CD4-positive, alpha-beta T cell (primary cell): ENCODE results near the gene R3HDM4. TPM values are rescaled to one million over a fixed set of nuclear protein-coding genes. Genes with fewer than 3 reads are reported as not detected.

Experiments
- ATAC-seq: fragments of 200-7000 bp; cut with Tn5 transposase; one replicate; pipeline ENCODE4 v1.10.0; 2022; ENCODE audit warnings: mild to moderate bottlenecking; ENCODE audit not compliant: poor library complexity
- CTCF ChIA-PET: fragments of 350-600 bp; sonication (Branson Sonifier 250); formaldehyde crosslinking; loops from one replicate; lab custom pipeline; 2021; ENCODE audit warnings: antibody characterized with exemption, inconsistent platforms; lab: Charles Lee
- POLR2A ChIA-PET: fragments of 350-600 bp; sonication (Branson Sonifier 250); formaldehyde crosslinking; loops from one replicate; lab custom pipeline; 2021; ENCODE audit warnings: antibody characterized with exemption, inconsistent platforms; lab: Charles Lee
- DNase-seq, 14 experiments: peaks; one replicate each; pipeline ENCODE4 v3.0.0-alpha.2; 2013 to 2020; ENCODE audit warnings: mixed read lengths in 2 of 14
- H3K27ac ChIP-seq, 2 donors: one replicate each; pipeline versions ENCODE4 v1.5.1 to v1.7.0; 2013; ENCODE audit warnings: low read length in 2 of 2, low read depth in 1 of 2, mild to moderate bottlenecking in 1 of 2
- H3K27me3 ChIP-seq, 2 experiments: 1 replicate in 1 of 2; 2 replicates in 1 of 2; pipeline versions ENCODE4 v1.6.1 to v1.7.0; 2013; ENCODE audit warnings: low read length in 2 of 2, control low read depth in 1 of 2, mild to moderate bottlenecking in 1 of 2, moderate library complexity in 1 of 2; ENCODE audit not compliant: insufficient read depth in 2 of 2, control insufficient read depth in 1 of 2
- H3K36me3 ChIP-seq: one replicate; pipeline ENCODE4 v1.6.1; 2013; ENCODE audit warnings: low read length, control low read depth; ENCODE audit not compliant: insufficient read depth
- H3K4me1 ChIP-seq: one replicate; pipeline ENCODE4 v1.6.1; 2013; ENCODE audit warnings: low read length, control low read depth; ENCODE audit not compliant: insufficient read depth
- H3K4me3 ChIP-seq: one replicate; pipeline ENCODE4 v1.5.1; 2013; ENCODE audit warnings: mild to moderate bottlenecking, low read length, moderate library complexity
- H3K9me3 ChIP-seq, 2 experiments: 1 replicate in 1 of 2; 2 replicates in 1 of 2; pipeline versions ENCODE4 v1.6.1 to v1.7.0; 2013; ENCODE audit warnings: low read length in 2 of 2, mild to moderate bottlenecking in 2 of 2, control low read depth in 1 of 2, moderate library complexity in 1 of 2; ENCODE audit not compliant: control insufficient read depth in 1 of 2, insufficient read depth in 1 of 2
- H3K27ac Mint-ChIP-seq: one replicate; pipeline ENCODE4 v1.8.0; 2020; ENCODE audit warnings: mixed read lengths
- H3K27me3 Mint-ChIP-seq: one replicate; pipeline ENCODE4 v1.8.0; 2021; ENCODE audit warnings: mixed read lengths
- H3K36me3 Mint-ChIP-seq: one replicate; pipeline ENCODE4 v1.8.0; 2021; ENCODE audit warnings: low read depth, mixed read lengths
- H3K4me1 Mint-ChIP-seq: one replicate; pipeline ENCODE4 v1.8.0; 2021; ENCODE audit warnings: low read depth, mixed read lengths
- H3K4me3 Mint-ChIP-seq: one replicate; pipeline ENCODE4 v1.8.0; 2020; ENCODE audit warnings: mild to moderate bottlenecking, mixed read lengths
- H3K9me3 Mint-ChIP-seq: one replicate; pipeline ENCODE4 v1.8.0; 2020; ENCODE audit warnings: mixed read lengths
- intact Hi-C, 2 experiments: fragments of 100-400 bp; cut with DNase I in 1 of 2; cut with micrococcal nuclease in 1 of 2; formaldehyde crosslinking; loops; one replicate each; pipeline versions ENCODE4 v1.15.1 to v1.9.0; 2023 to 2025; cut with DNase I, micrococcal nuclease
- total RNA-seq, 174 experiments: library from RNA in 2 of 174; stranded (reverse) in 2 of 174; gene quantifications; one replicate each; pipeline ENCODE4 v1.2.3 and lab custom pipeline; 2021 to 2026
- TF ChIP-seq, protein P1 (sequence below): fragments of 200-600 bp; IDR thresholded peaks from one replicate; pipeline ENCODE4 v1.8.0; 2022; ENCODE audit warnings: antibody characterized with exemption, mild to moderate bottlenecking

Gene R3HDM4
- total RNA-seq, 2 experiments from 2014 or later: 309 to 313 TPM

DNA sequence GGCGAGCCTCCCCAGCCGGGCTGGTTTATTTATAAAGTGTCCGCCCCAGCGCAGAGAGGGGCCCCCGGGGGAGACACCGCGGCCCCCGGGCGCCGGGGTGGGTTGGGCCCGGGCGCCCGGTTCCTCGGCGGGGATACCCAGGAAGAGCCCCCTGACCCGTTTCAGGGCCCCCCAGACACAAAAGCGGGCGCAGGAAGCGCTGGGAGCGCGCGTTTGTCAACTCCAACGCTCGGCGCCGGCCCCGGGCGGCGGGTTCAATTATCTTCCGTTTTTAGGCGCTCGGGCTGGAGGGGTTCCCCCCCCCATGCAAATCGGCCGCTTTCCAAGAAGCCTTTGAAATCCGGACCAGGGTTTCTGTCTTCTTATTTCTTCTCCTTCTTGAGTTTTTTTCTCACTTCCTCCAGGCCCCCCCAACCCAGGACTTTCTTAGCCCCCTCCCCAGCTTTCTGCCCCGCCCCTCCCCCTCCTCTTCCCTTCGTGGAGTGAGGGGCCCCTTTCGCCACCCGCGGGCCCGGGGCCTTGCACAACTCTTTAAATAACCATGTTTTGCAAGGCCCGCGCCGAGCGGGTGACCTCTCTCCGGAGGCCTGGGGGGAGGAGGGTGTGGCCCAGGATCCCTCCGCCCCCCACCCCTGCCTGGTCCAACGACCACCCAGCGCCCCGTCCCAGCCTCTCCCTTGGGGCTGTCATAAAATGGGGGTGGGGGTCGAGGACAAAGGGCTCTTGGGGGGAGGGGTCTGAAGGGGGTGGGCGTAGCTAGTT lies 13.8 kb upstream of the R3HDM4 start:
- H3K36me3 Mint-ChIP-seq: no peaks in the 10 kb centered on the region
- Histone ChIP-seq H3K36me3 (no peaks in the 10 kb centered on the region), H3K4me1 (peaks cover 37% of the 10 kb centered on the region), H3K27ac (no peak overlapping the region), H3K9me3 (no peaks in the 10 kb centered on the region), H3K27me3 (no peaks in the 10 kb centered on the region), H3K4me3 (peak overlapping the region; percentile 83)
- CTCF ChIA-PET: interaction anchor here (1.2 kb wide), 1 partner anchor 63 kb away, joined by 3 read pairs; no protein-coding TSS in a partner anchor
- intact Hi-C loops: loop anchor here in 1 of 2 experiments (5.0 kb wide), 1 partner anchor 266 kb away; no protein-coding TSS in a partner anchor
- POLR2A ChIA-PET: interaction anchor here (0.7 kb wide), 1 partner anchor 50 kb away, joined by 3 read pairs; no protein-coding TSS in a partner anchor
- TF ChIP-seq, protein P1, sequence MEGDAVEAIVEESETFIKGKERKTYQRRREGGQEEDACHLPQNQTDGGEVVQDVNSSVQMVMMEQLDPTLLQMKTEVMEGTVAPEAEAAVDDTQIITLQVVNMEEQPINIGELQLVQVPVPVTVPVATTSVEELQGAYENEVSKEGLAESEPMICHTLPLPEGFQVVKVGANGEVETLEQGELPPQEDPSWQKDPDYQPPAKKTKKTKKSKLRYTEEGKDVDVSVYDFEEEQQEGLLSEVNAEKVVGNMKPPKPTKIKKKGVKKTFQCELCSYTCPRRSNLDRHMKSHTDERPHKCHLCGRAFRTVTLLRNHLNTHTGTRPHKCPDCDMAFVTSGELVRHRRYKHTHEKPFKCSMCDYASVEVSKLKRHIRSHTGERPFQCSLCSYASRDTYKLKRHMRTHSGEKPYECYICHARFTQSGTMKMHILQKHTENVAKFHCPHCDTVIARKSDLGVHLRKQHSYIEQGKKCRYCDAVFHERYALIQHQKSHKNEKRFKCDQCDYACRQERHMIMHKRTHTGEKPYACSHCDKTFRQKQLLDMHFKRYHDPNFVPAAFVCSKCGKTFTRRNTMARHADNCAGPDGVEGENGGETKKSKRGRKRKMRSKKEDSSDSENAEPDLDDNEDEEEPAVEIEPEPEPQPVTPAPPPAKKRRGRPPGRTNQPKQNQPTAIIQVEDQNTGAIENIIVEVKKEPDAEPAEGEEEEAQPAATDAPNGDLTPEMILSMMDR: no peak
- H3K27me3 Mint-ChIP-seq: no peaks in the 10 kb centered on the region
- H3K9me3 Mint-ChIP-seq: no peaks in the 10 kb centered on the region
- DNase-seq: peak in 4 of 14 experiments; percentile 47 to 63 (median 58)
- no peak overlapping the region for H3K27ac Mint-ChIP-seq
- ATAC-seq: no peak
- peaks cover 4% of the 10 kb centered on the region for H3K4me1 Mint-ChIP-seq
- peak overlapping the region; percentile 82 for H3K4me3 Mint-ChIP-seq

DNA sequence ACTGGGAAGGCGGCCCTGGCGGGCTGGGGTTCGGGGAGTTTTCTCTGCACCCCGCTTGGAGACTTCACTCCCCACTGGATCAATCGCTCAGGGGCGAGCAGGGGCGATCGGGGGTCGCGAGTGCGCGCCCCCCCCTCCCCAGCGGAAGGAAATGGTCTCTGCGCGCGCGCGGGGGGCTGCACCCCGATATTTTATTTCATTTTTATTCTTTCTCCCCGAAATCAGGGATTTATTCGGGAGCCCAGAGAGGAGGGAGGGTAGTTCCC lies 13.2 kb upstream of the R3HDM4 start:
- H3K36me3 ChIP-seq: no peaks in the 10 kb centered on the region
- intact Hi-C loops: loop anchor here in 1 of 2 experiments (5.0 kb wide), 1 partner anchor 266 kb away; no protein-coding TSS in a partner anchor
- H3K9me3 Mint-ChIP-seq: no peaks in the 10 kb centered on the region
- ChIA-PET CTCF (no interaction called here), POLR2A (no interaction called here)
- H3K9me3 ChIP-seq: no peaks in the 10 kb centered on the region
- H3K4me3 ChIP-seq: peak overlapping the region; percentile 83
- DNase-seq (no peak), ATAC-seq (no peak)
- peaks cover 39% of the 10 kb centered on the region for H3K4me1 ChIP-seq
- H3K36me3 Mint-ChIP-seq: no peaks in the 10 kb centered on the region
- no peaks in the 10 kb centered on the region for H3K27me3 Mint-ChIP-seq
- no peaks in the 10 kb centered on the region for H3K27me3 ChIP-seq
- peak overlapping the region; percentile 79 for H3K4me3 Mint-ChIP-seq
- H3K27ac ChIP-seq: no peak overlapping the region
- TF ChIP-seq, protein P1: no peak
- H3K4me1 Mint-ChIP-seq: peaks cover 9% of the 10 kb centered on the region
- no peak overlapping the region for H3K27ac Mint-ChIP-seq

DNA sequence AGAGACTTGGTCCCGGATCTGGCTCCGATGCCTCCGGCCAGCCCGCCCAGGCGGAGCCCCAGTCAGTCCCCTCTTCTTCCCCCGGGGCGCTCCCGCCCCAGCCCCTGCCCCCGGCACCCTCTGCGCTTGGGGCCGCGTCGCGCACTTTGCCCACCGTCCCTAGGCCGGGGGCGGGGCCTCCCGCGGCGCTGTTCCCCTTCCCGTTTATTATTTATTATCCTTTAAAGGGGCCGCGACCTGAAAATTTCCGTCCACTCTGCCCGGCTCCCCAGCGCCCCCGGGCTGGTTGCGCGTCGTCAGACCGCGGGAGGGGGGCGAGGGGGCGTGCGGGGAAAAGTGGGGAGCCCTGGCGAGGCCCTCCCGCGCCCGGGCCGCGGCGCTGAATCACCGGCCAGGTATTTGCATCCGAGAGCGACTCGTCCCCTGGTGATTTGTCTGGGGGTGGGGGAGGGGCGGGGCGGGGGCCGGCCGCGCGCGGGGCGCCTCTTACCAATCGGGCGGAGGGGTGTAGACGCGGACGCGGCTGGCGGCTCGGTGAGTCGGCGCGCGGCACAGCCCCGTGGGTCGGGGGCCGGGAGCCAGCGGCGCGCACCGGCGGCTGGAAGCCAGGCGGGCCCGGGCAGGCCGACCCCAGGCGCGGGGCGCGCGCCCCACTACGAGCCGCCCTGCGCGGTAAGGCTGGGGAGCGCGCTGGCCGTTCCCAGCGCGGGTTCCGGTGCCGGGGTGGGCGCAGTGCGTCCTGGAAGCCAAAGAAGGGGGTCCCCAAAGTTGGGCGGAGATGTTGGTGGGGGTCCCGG lies 12.7 kb upstream of the R3HDM4 start, which contains the start of gene ARID3A:
TSS of gene ARID3A (plus strand) at position 510 of the 797 bp plus-strand sequence. CDS start 3,494 bp downstream, outside the sequence.
- H3K4me1 Mint-ChIP-seq: peaks cover 15% of the 10 kb centered on the region
- ChIA-PET POLR2A (no interaction called here), CTCF (interaction anchor here (1.1 to 3.6 kb wide), 2 partner anchors 62 to 315 kb away, joined by 3 to 17 read pairs; no protein-coding TSS in a partner anchor)
- TF ChIP-seq, protein P1: no peak
- Histone ChIP-seq H3K27me3 (no peaks in the 10 kb centered on the region), H3K27ac (peak within 1 kb of the TSS in 1 of 2 donors; percentile 60), H3K4me3 (peak within 1 kb of the TSS; percentile 83), H3K4me1 (peaks cover 44% of the 10 kb centered on the region), H3K9me3 (no peaks in the 10 kb centered on the region), H3K36me3 (no peaks in the 10 kb centered on the region)
- H3K9me3 Mint-ChIP-seq: no peaks in the 10 kb centered on the region
- no peaks in the 10 kb centered on the region for H3K27me3 Mint-ChIP-seq
- peak within 1 kb of the TSS; percentile 86 for H3K4me3 Mint-ChIP-seq
- peak within 1 kb of the TSS; percentile 36 for H3K27ac Mint-ChIP-seq
- ATAC-seq: peak; percentile 66
- intact Hi-C loops: loop anchor here in 1 of 2 experiments (1.0 to 5.0 kb wide), 2 partner anchors 59 to 267 kb away; partner anchors contain the start of gene WDR18
- peaks cover 2% of the 10 kb centered on the region for H3K36me3 Mint-ChIP-seq
- peak; percentile 55 to 87 (median 72) for DNase-seq
